Measurements from ENCODE around the gene CCNL2. TPM values are rescaled to one million over a fixed set of nuclear protein-coding genes. Genes with fewer than 3 reads are reported as not detected.

CCNL2 gene
- total RNA-seq, 1 experiment from 2014 or later = 79.0 TPM

GRCh38 chr1:1427820-1428148 lies 28.6 kb upstream of the CCNL2 start:
- Histone ChIP-seq H3K27ac (no peak overlapping the region), H3K27me3 (replicated peaks) (no peaks in the 10 kb centered on the region), H3K9me3 (replicated peaks) (no peaks in the 10 kb centered on the region), H3K4me3 (0 out of 2 replicates have a peak overlapping the region, but pooled peaks have one; percentile 15), H3K36me3 (no peaks in the 10 kb centered on the region), H3K4me1 (replicated peaks) (peaks cover 5% of the 10 kb centered on the region)
- DNase-seq (ENCODE audit: low read depth in 1 of 2, low spot score in 2 of 2) = no peak

- no peaks in the 10 kb centered on the region for H3K9me3 ChIP-seq (replicated peaks)
- no peak overlapping the region for H3K27ac ChIP-seq
- peaks cover 10% of the 10 kb centered on the region for H3K4me1 ChIP-seq (replicated peaks)
- DNase-seq (ENCODE audit: low read depth in 1 of 2, low spot score in 2 of 2) = peak in 1 of 2 experiments; percentile 62
- 0 out of 2 replicates have a peak overlapping the region, but pooled peaks have one; percentile 15 for H3K4me3 ChIP-seq
- H3K27me3 ChIP-seq (replicated peaks) = no peaks in the 10 kb centered on the region
- H3K36me3 ChIP-seq = no peaks in the 10 kb centered on the region
These were observed 28.1 kb upstream of the CCNL2 start for GRCh38 chr1:1427106-1427819.

GRCh38 chr1:1426496-1427105 lies 27.5 kb upstream of the CCNL2 start:
- Histone ChIP-seq H3K27me3 (replicated peaks) (no peaks in the 10 kb centered on the region), H3K9me3 (replicated peaks) (no peaks in the 10 kb centered on the region), H3K4me1 (replicated peaks) (peaks cover 10% of the 10 kb centered on the region), H3K27ac (no peak overlapping the region), H3K4me3 (no peak overlapping the region), H3K36me3 (no peaks in the 10 kb centered on the region)
- no peak for DNase-seq (ENCODE audit: low read depth in 1 of 2, low spot score in 2 of 2)

GRCh38 chr1:1425753-1426495 lies 26.8 kb upstream of the CCNL2 start:
- no peaks in the 10 kb centered on the region for H3K36me3 ChIP-seq
- peaks cover 10% of the 10 kb centered on the region for H3K4me1 ChIP-seq (replicated peaks)
- DNase-seq (ENCODE audit: low read depth in 1 of 2, low spot score in 2 of 2) = peak in 1 of 2 experiments; percentile 43

GRCh38 chr1:1425426-1425752 lies 26.3 kb upstream of the CCNL2 start:
- no peaks in the 10 kb centered on the region for H3K27me3 ChIP-seq (replicated peaks)
- no peak overlapping the region for H3K4me3 ChIP-seq
- no peak overlapping the region for H3K27ac ChIP-seq
- H3K9me3 ChIP-seq (replicated peaks) = no peaks in the 10 kb centered on the region
- H3K4me1 ChIP-seq (replicated peaks) = peaks cover 10% of the 10 kb centered on the region
- no peaks in the 10 kb centered on the region for H3K36me3 ChIP-seq
- no peak for DNase-seq (ENCODE audit: low read depth in 1 of 2, low spot score in 2 of 2)

More at GRCh38 chr1:1425753-1426495, 26.8 kb upstream of the CCNL2 start:
- H3K4me3 ChIP-seq = no peak overlapping the region
- no peaks in the 10 kb centered on the region for H3K27me3 ChIP-seq (replicated peaks)
- H3K27ac ChIP-seq = no peak overlapping the region
- no peaks in the 10 kb centered on the region for H3K9me3 ChIP-seq (replicated peaks)

- DNase-seq (ENCODE audit: low read depth in 1 of 2, low spot score in 2 of 2) = no peak
- Histone ChIP-seq H3K4me3 (no peak overlapping the region), H3K36me3 (no peaks in the 10 kb centered on the region), H3K27me3 (replicated peaks) (no peaks in the 10 kb centered on the region), H3K4me1 (replicated peaks) (peaks cover 10% of the 10 kb centered on the region), H3K27ac (no peak overlapping the region), H3K9me3 (replicated peaks) (no peaks in the 10 kb centered on the region)
These were observed 25.6 kb upstream of the CCNL2 start for GRCh38 chr1:1424707-1425106.

- no peak for DNase-seq (ENCODE audit: low read depth in 1 of 2, low spot score in 2 of 2)
- no peaks in the 10 kb centered on the region for H3K36me3 ChIP-seq
- no peak overlapping the region for H3K27ac ChIP-seq
- H3K27me3 ChIP-seq (replicated peaks) = no peaks in the 10 kb centered on the region
- peaks cover 7% of the 10 kb centered on the region for H3K4me1 ChIP-seq (replicated peaks)
- no peak overlapping the region for H3K4me3 ChIP-seq
- no peaks in the 10 kb centered on the region for H3K9me3 ChIP-seq (replicated peaks)
These were observed 24.1 kb upstream of the CCNL2 start for GRCh38 chr1:1423245-1423597.

- Histone ChIP-seq H3K4me3 (no peak overlapping the region), H3K4me1 (replicated peaks) (peaks cover 7% of the 10 kb centered on the region), H3K9me3 (replicated peaks) (no peaks in the 10 kb centered on the region), H3K27ac (no peak overlapping the region), H3K36me3 (no peaks in the 10 kb centered on the region), H3K27me3 (replicated peaks) (no peaks in the 10 kb centered on the region)
- peak in 1 of 2 experiments; percentile 50 for DNase-seq (ENCODE audit: low read depth in 1 of 2, low spot score in 2 of 2)
These were observed 23.5 kb upstream of the CCNL2 start for GRCh38 chr1:1422465-1423244.

- Histone ChIP-seq H3K9me3 (replicated peaks) (no peaks in the 10 kb centered on the region), H3K27ac (no peak overlapping the region), H3K27me3 (replicated peaks) (no peaks in the 10 kb centered on the region), H3K36me3 (no peaks in the 10 kb centered on the region), H3K4me3 (no peak overlapping the region), H3K4me1 (replicated peaks) (peaks cover 7% of the 10 kb centered on the region)
- no peak for DNase-seq (ENCODE audit: low read depth in 1 of 2, low spot score in 2 of 2)
These were observed 22.9 kb upstream of the CCNL2 start for GRCh38 chr1:1421907-1422464.

- Histone ChIP-seq H3K4me3 (no peak within 1 kb of the TSS), H3K4me1 (replicated peaks) (peaks cover 7% of the 10 kb centered on the region), H3K27ac (no peak within 1 kb of the TSS), H3K9me3 (replicated peaks) (no peaks in the 10 kb centered on the region), H3K27me3 (replicated peaks) (no peaks in the 10 kb centered on the region), H3K36me3 (no peaks in the 10 kb centered on the region)
- no peak for DNase-seq (ENCODE audit: low read depth in 1 of 2, low spot score in 2 of 2)
These were observed 22.2 kb upstream of the CCNL2 start, which contains the start of gene ANKRD65 for GRCh38 chr1:1421147-1421906. Gene ANKRD65 (minus strand): TSS chr1:1421276. CDS start chr1:1421005, 271 bp downstream.

- H3K4me1 ChIP-seq (replicated peaks) = peaks cover 7% of the 10 kb centered on the region
- no peak overlapping the region for H3K27ac ChIP-seq
- H3K9me3 ChIP-seq (replicated peaks) = no peaks in the 10 kb centered on the region
- DNase-seq (ENCODE audit: low read depth in 1 of 2, low spot score in 2 of 2) = no peak
- H3K27me3 ChIP-seq (replicated peaks) = no peaks in the 10 kb centered on the region
- no peaks in the 10 kb centered on the region for H3K36me3 ChIP-seq
- no peak overlapping the region for H3K4me3 ChIP-seq
These were observed 21.6 kb upstream of the CCNL2 start for GRCh38 chr1:1420654-1421141.

GRCh38 chr1:1419813-1420653 lies 20.9 kb upstream of the CCNL2 start:
- H3K4me3 ChIP-seq = no peak overlapping the region
- no peak for DNase-seq (ENCODE audit: low read depth in 1 of 2, low spot score in 2 of 2)
- H3K9me3 ChIP-seq (replicated peaks) = no peaks in the 10 kb centered on the region

More at GRCh38 chr1:1419813-1420653, 20.9 kb upstream of the CCNL2 start:
- Histone ChIP-seq H3K36me3 (no peaks in the 10 kb centered on the region), H3K27ac (no peak overlapping the region), H3K4me1 (replicated peaks) (peaks cover 7% of the 10 kb centered on the region), H3K27me3 (replicated peaks) (no peaks in the 10 kb centered on the region)
